Ectodermal cell (in vitro differentiated cells): ENCODE results near the gene SLC35F4.
"Not testable (repeated sequence)": the region's sequence is repeated elsewhere in the genome, so short reads cannot be mapped to it uniquely, and the experiment has no call there.

Experiments used
- H3K27ac ChIP-seq: 2 replicates; pipeline ENCODE4 v1.7.0; 2013; ENCODE audit warnings: mild to moderate bottlenecking, low read depth, low read length; ENCODE audit not compliant: insufficient read depth, poor library complexity, severe bottlenecking
- H3K27me3 ChIP-seq: 2 replicates; pipeline ENCODE4 v1.7.0; 2013; ENCODE audit warnings: mild to moderate bottlenecking, low read length; ENCODE audit not compliant: insufficient read depth, control insufficient read depth, poor library complexity, severe bottlenecking
- H3K36me3 ChIP-seq: one replicate; pipeline ENCODE4 v1.7.0; 2013; ENCODE audit warnings: low read length; ENCODE audit not compliant: control insufficient read depth, insufficient read depth
- H3K4me1 ChIP-seq: one replicate; pipeline ENCODE4 v1.7.0; 2013; ENCODE audit warnings: low read length; ENCODE audit not compliant: control insufficient read depth, insufficient read depth
- H3K4me3 ChIP-seq: 2 replicates; pipeline ENCODE4 v1.7.0; 2013; ENCODE audit warnings: low read depth, low read length, control low read depth; ENCODE audit not compliant: insufficient read depth
- H3K9me3 ChIP-seq: 2 replicates; pipeline ENCODE4 v1.7.0; 2013; ENCODE audit warnings: mild to moderate bottlenecking, low read length, moderate library complexity; ENCODE audit not compliant: control insufficient read depth
- WGBS, 2 experiments: methylation state at CpG; one replicate each; pipeline ENCODE4 v1.1.7; 2013; ENCODE audit warnings: missing lambda C conversion rate in 2 of 2; 5-methylcytosine and 5-hydroxymethylcytosine counted together

Gene SLC35F4

GRCh38 chr14:57736391-57736790 is 129.5 kb downstream of the SLC35F4 start:
- Histone ChIP-seq H3K4me1 (no peaks in the 10 kb centered on the region), H3K27ac (no peak overlapping the region), H3K36me3 (no peaks in the 10 kb centered on the region), H3K4me3 (no peak overlapping the region), H3K27me3 (no peaks in the 10 kb centered on the region), H3K9me3 (no peaks in the 10 kb centered on the region)
- 91 to 96% methylated on average over 4 of the region's 4 CpGs for WGBS, 2 experiments

- H3K4me1 ChIP-seq, result no peaks in the 10 kb centered on the region
- no peaks in the 10 kb centered on the region for H3K36me3 ChIP-seq
- no peaks in the 10 kb centered on the region for H3K27me3 ChIP-seq
- no peak overlapping the region for H3K27ac ChIP-seq
- no peaks in the 10 kb centered on the region for H3K9me3 ChIP-seq
- H3K4me3 ChIP-seq, result no peak overlapping the region
- WGBS, 2 experiments, result 89 to 96% methylated on average over 1 of the region's 1 CpG
These were observed 130.6 kb downstream of the SLC35F4 start for GRCh38 chr14:57735276-57735675.

- Histone ChIP-seq H3K4me1 (no peaks in the 10 kb centered on the region), H3K9me3 (no peaks in the 10 kb centered on the region), H3K36me3 (no peaks in the 10 kb centered on the region), H3K4me3 (no peak overlapping the region), H3K27me3 (no peaks in the 10 kb centered on the region), H3K27ac (no peak overlapping the region)
- 88 to 95% methylated on average over 3 of the region's 3 CpGs for WGBS, 2 experiments
These were observed 133.2 kb downstream of the SLC35F4 start for GRCh38 chr14:57732463-57733285.

GRCh38 chr14:57729208-57730187 is 136.4 kb downstream of the SLC35F4 start:
- Histone ChIP-seq H3K4me1 (no peaks in the 10 kb centered on the region), H3K27ac (no peak overlapping the region), H3K9me3 (no peaks in the 10 kb centered on the region), H3K36me3 (no peaks in the 10 kb centered on the region), H3K27me3 (no peaks in the 10 kb centered on the region), H3K4me3 (no peak overlapping the region)
- 84 to 90% methylated on average over 5 of the region's 5 CpGs for WGBS, 2 experiments

- H3K27ac ChIP-seq, result no peak overlapping the region
- 87 to 90% methylated on average over 2 of the region's 2 CpGs for WGBS, 2 experiments
- no peaks in the 10 kb centered on the region for H3K27me3 ChIP-seq
- no peaks in the 10 kb centered on the region for H3K4me1 ChIP-seq
- H3K36me3 ChIP-seq, result no peaks in the 10 kb centered on the region
- no peak overlapping the region for H3K4me3 ChIP-seq
- no peaks in the 10 kb centered on the region for H3K9me3 ChIP-seq
These were observed 140.4 kb downstream of the SLC35F4 start for GRCh38 chr14:57725399-57726077.

- not testable (repeated sequence) for H3K4me1 ChIP-seq, H3K27ac ChIP-seq, H3K9me3 ChIP-seq, H3K4me3 ChIP-seq, H3K27me3 ChIP-seq, H3K36me3 ChIP-seq
These were observed 143.8 kb downstream of the SLC35F4 start for GRCh38 chr14:57722141-57722540.

- Histone ChIP-seq H3K27me3 (no peaks in the 10 kb centered on the region), H3K27ac (no peak overlapping the region), H3K36me3 (no peaks in the 10 kb centered on the region), H3K4me1 (peaks cover 10% of the 10 kb centered on the region), H3K9me3 (no peaks in the 10 kb centered on the region), H3K4me3 (no peak overlapping the region)
- WGBS, 2 experiments, result 7 to 8% methylated on average over 3 of the region's 3 CpGs
These were observed 151.4 kb downstream of the SLC35F4 start for GRCh38 chr14:57714487-57714931.

- no peaks in the 10 kb centered on the region for H3K9me3 ChIP-seq
- no peak overlapping the region for H3K27ac ChIP-seq
- H3K4me3 ChIP-seq, result no peak overlapping the region
- H3K27me3 ChIP-seq, result no peaks in the 10 kb centered on the region
- no peaks in the 10 kb centered on the region for H3K36me3 ChIP-seq
- H3K4me1 ChIP-seq, result peaks cover 10% of the 10 kb centered on the region
- 93 to 98% methylated on average over 3 of the region's 3 CpGs for WGBS, 2 experiments
These were observed 153.2 kb downstream of the SLC35F4 start for GRCh38 chr14:57712698-57713097.

- Histone ChIP-seq H3K4me3 (no peak overlapping the region), H3K4me1 (peaks cover 10% of the 10 kb centered on the region), H3K36me3 (no peaks in the 10 kb centered on the region), H3K27me3 (no peaks in the 10 kb centered on the region), H3K9me3 (no peaks in the 10 kb centered on the region), H3K27ac (no peak overlapping the region)
- 58 to 71% methylated on average over 3 of the region's 3 CpGs for WGBS, 2 experiments
These were observed 153.8 kb downstream of the SLC35F4 start for GRCh38 chr14:57712102-57712501.

GRCh38 chr14:57709909-57710308 is 156.0 kb downstream of the SLC35F4 start:
- H3K27ac ChIP-seq, result no peak overlapping the region
- no peaks in the 10 kb centered on the region for H3K36me3 ChIP-seq
- 43 to 45% methylated on average over 2 of the region's 2 CpGs for WGBS, 2 experiments
- peaks cover 7% of the 10 kb centered on the region for H3K4me1 ChIP-seq
- no peaks in the 10 kb centered on the region for H3K27me3 ChIP-seq
- no peaks in the 10 kb centered on the region for H3K9me3 ChIP-seq
- H3K4me3 ChIP-seq, result no peak overlapping the region
